Measurements from ENCODE around the gene CD300LB.
A peak's percentile ranks its signal among the peaks of the same experiment; 100 is the strongest.
"Not testable (repeated sequence)": the region's sequence is repeated elsewhere in the genome, so short reads cannot be mapped to it uniquely, and the experiment has no call there.

Gene CD300LB

GRCh38 chr17:74531231-74531761 is at the start of gene CD300LB:
Gene CD300LB, minus strand, starts transcription at chr17:74531475. Its CDS starts 125 bp downstream, at chr17:74531350.
- DNase-seq (ENCODE audit: low spot score in 2 of 2), result no peak
- H3K4me3 Mint-ChIP-seq, result no peak within 1 kb of the TSS
- H3K27ac Mint-ChIP-seq, result no peak within 1 kb of the TSS
- no peaks in the 10 kb centered on the region for H3K9me3 Mint-ChIP-seq
- H3K36me3 Mint-ChIP-seq, result no peaks in the 10 kb centered on the region
- ATAC-seq, result no peak
- H3K4me1 Mint-ChIP-seq, result peaks cover 17% of the 10 kb centered on the region

- no peak for DNase-seq (ENCODE audit: low spot score in 2 of 2)
- H3K4me1 Mint-ChIP-seq, result peaks cover 6% of the 10 kb centered on the region
- ATAC-seq, result no peak
- no peak overlapping the region for H3K27ac Mint-ChIP-seq
- H3K4me3 Mint-ChIP-seq, result no peak overlapping the region
- no peaks in the 10 kb centered on the region for H3K36me3 Mint-ChIP-seq
- H3K9me3 Mint-ChIP-seq, result no peaks in the 10 kb centered on the region
Measured at GRCh38 chr17:74579900-74580299, 48.6 kb upstream of the CD300LB start.

GRCh38 chr17:74578979-74579378 is 47.7 kb upstream of the CD300LB start:
- Mint-ChIP-seq H3K27ac (peak overlapping the region; percentile 13), H3K9me3 (no peaks in the 10 kb centered on the region)

GRCh38 chr17:74574489-74575142 is 43.3 kb upstream of the CD300LB start:
- no peak for ATAC-seq
- no peaks in the 10 kb centered on the region for H3K36me3 Mint-ChIP-seq

More at GRCh38 chr17:74578979-74579378, 47.7 kb upstream of the CD300LB start:
- ATAC-seq (no peak), DNase-seq (ENCODE audit: low spot score in 2 of 2) (no peak)
- Mint-ChIP-seq H3K4me1 (peaks cover 6% of the 10 kb centered on the region), H3K4me3 (no peak overlapping the region), H3K36me3 (no peaks in the 10 kb centered on the region)

GRCh38 chr17:74573635-74574034 is 42.4 kb upstream of the CD300LB start:
- ATAC-seq; H3K36me3 Mint-ChIP-seq; H3K4me1 Mint-ChIP-seq; H3K4me3 Mint-ChIP-seq; H3K9me3 Mint-ChIP-seq; H3K27ac Mint-ChIP-seq; DNase-seq (ENCODE audit: low spot score in 2 of 2): not testable (repeated sequence)

More at GRCh38 chr17:74574489-74575142, 43.3 kb upstream of the CD300LB start:
- H3K4me1 Mint-ChIP-seq, result peaks cover 6% of the 10 kb centered on the region
- DNase-seq (ENCODE audit: low spot score in 2 of 2), result no peak
- no peak overlapping the region for H3K27ac Mint-ChIP-seq
- no peaks in the 10 kb centered on the region for H3K9me3 Mint-ChIP-seq
- H3K4me3 Mint-ChIP-seq, result no peak overlapping the region

GRCh38 chr17:74573169-74573568 is 41.9 kb upstream of the CD300LB start:
- H3K36me3 Mint-ChIP-seq, result no peaks in the 10 kb centered on the region
- no peaks in the 10 kb centered on the region for H3K9me3 Mint-ChIP-seq
- peaks cover 10% of the 10 kb centered on the region for H3K4me1 Mint-ChIP-seq
- no peak overlapping the region for H3K4me3 Mint-ChIP-seq
- H3K27ac Mint-ChIP-seq, result no peak overlapping the region
- DNase-seq (ENCODE audit: low spot score in 2 of 2) (no peak), ATAC-seq (no peak)

GRCh38 chr17:74571621-74572270 is 40.5 kb upstream of the CD300LB start:
- H3K4me3 Mint-ChIP-seq, result no peak overlapping the region
- H3K27ac Mint-ChIP-seq, result no peak overlapping the region
- no peaks in the 10 kb centered on the region for H3K9me3 Mint-ChIP-seq
- peaks cover 12% of the 10 kb centered on the region for H3K4me1 Mint-ChIP-seq
- ATAC-seq, result no peak
- DNase-seq (ENCODE audit: low spot score in 2 of 2), result no peak
- H3K36me3 Mint-ChIP-seq, result no peaks in the 10 kb centered on the region

GRCh38 chr17:74569020-74570003 is 38.0 kb upstream of the CD300LB start:
- H3K36me3 Mint-ChIP-seq, result no peaks in the 10 kb centered on the region
- ATAC-seq, result peak; percentile 69
- H3K4me3 Mint-ChIP-seq, result no peak overlapping the region
- H3K4me1 Mint-ChIP-seq, result peaks cover 12% of the 10 kb centered on the region
- no peaks in the 10 kb centered on the region for H3K9me3 Mint-ChIP-seq
- DNase-seq (ENCODE audit: low spot score in 2 of 2), result no peak
- H3K27ac Mint-ChIP-seq, result no peak overlapping the region

GRCh38 chr17:74568106-74568873 is 37.0 kb upstream of the CD300LB start:
- Mint-ChIP-seq H3K4me3 (no peak overlapping the region), H3K9me3 (no peaks in the 10 kb centered on the region), H3K27ac (no peak overlapping the region), H3K4me1 (peaks cover 17% of the 10 kb centered on the region), H3K36me3 (no peaks in the 10 kb centered on the region)
- DNase-seq (ENCODE audit: low spot score in 2 of 2) (no peak), ATAC-seq (no peak)

GRCh38 chr17:74567397-74567796 is 36.1 kb upstream of the CD300LB start, which contains the start of gene CD300H:
Gene CD300H, minus strand, starts transcription at chr17:74567509.
- no peaks in the 10 kb centered on the region for H3K36me3 Mint-ChIP-seq
- DNase-seq (ENCODE audit: low spot score in 2 of 2) (no peak), ATAC-seq (no peak)
- no peak within 1 kb of the TSS for H3K4me3 Mint-ChIP-seq
- H3K9me3 Mint-ChIP-seq, result no peaks in the 10 kb centered on the region
- peaks cover 18% of the 10 kb centered on the region for H3K4me1 Mint-ChIP-seq
- no peak within 1 kb of the TSS for H3K27ac Mint-ChIP-seq

- no peak for ATAC-seq
- Mint-ChIP-seq H3K4me1 (peaks cover 18% of the 10 kb centered on the region), H3K27ac (no peak overlapping the region), H3K4me3 (no peak overlapping the region), H3K36me3 (no peaks in the 10 kb centered on the region), H3K9me3 (no peaks in the 10 kb centered on the region)
- peak in 1 of 2 donors; percentile 56 for DNase-seq (ENCODE audit: low spot score in 2 of 2)
Measured at GRCh38 chr17:74566132-74566753, 35.0 kb upstream of the CD300LB start.

- DNase-seq (ENCODE audit: low spot score in 2 of 2) (no peak), ATAC-seq (no peak)
- Mint-ChIP-seq H3K36me3 (no peaks in the 10 kb centered on the region), H3K4me3 (no peak overlapping the region), H3K9me3 (no peaks in the 10 kb centered on the region), H3K27ac (no peak overlapping the region), H3K4me1 (peaks cover 18% of the 10 kb centered on the region)
Measured at GRCh38 chr17:74565126-74565525, 33.9 kb upstream of the CD300LB start.

GRCh38 chr17:74563358-74563757 is 32.1 kb upstream of the CD300LB start:
- no peak overlapping the region for H3K4me3 Mint-ChIP-seq
- no peak overlapping the region for H3K27ac Mint-ChIP-seq
- peaks cover 17% of the 10 kb centered on the region for H3K4me1 Mint-ChIP-seq
- DNase-seq (ENCODE audit: low spot score in 2 of 2) (no peak), ATAC-seq (no peak)
- no peaks in the 10 kb centered on the region for H3K9me3 Mint-ChIP-seq
- no peaks in the 10 kb centered on the region for H3K36me3 Mint-ChIP-seq

GRCh38 chr17:74561586-74561985 is 30.3 kb upstream of the CD300LB start:
- H3K4me1 Mint-ChIP-seq, result peaks cover 14% of the 10 kb centered on the region
- ATAC-seq, result no peak
- no peak overlapping the region for H3K4me3 Mint-ChIP-seq
- DNase-seq (ENCODE audit: low spot score in 2 of 2), result no peak
- no peaks in the 10 kb centered on the region for H3K36me3 Mint-ChIP-seq
- no peaks in the 10 kb centered on the region for H3K9me3 Mint-ChIP-seq
- no peak overlapping the region for H3K27ac Mint-ChIP-seq

All from stimulated activated effector memory CD8-positive, alpha-beta T cell treated with anti-CD3 and anti-CD28 coated beads, Interleukin-12 subunit alpha, Interleukin-12 subunit beta, amount 100 ng/mL, for 72 hours (primary cell).